Measurements from ENCODE around the gene RAB35. TPM values are rescaled to one million over a fixed set of nuclear protein-coding genes. Genes with fewer than 3 reads are reported as not detected.

RAB35 gene
- total RNA-seq, 4 donors from 2014 or later: 12.3 to 30.7 (median 16.9) TPM

- ATAC-seq (peak; percentile 91 to 93), DNase-seq (peak; percentile 98 to 99)
- intact Hi-C loops (cut with DNase I; ENCODE audit: low total_unique reads): loop anchor here (1.0 kb wide), 1 partner anchor 29 kb away; the partner anchor contains the start of gene RAB35
- TF ChIP-seq POLR2A (IDR thresholded peaks at IDR 0.05): peak in 1 of 2 donors; percentile 63
- peak; percentile 96 to 99 (median 99) for TF ChIP-seq CTCF (IDR thresholded peaks at IDR 0.05 in 4 of 5, conservative IDR thresholded peaks at IDR 0.05 in 1 of 5)
- Histone ChIP-seq H3K4me1 (peaks cover 29 to 31% of the 10 kb centered on the region in 2 donors), H3K27ac (peak overlapping the region; percentile 74 to 90 (median 84)), H3K9me3 (no peaks in the 10 kb centered on the region), H3K4me3 (peak overlapping the region; percentile 39 to 60 (median 50)), H3K36me3 (no peaks in the 10 kb centered on the region), H3K27me3 (no peaks in the 10 kb centered on the region)
- in situ Hi-C loops (cut with MboI; ENCODE audit: low sequenced_read_pairs in 4 of 4): no loop called here
These were observed 29.5 kb downstream of the RAB35 start for GRCh38 chr12:120086801-120087621.

GRCh38 chr12:120085920-120086645, 30.5 kb downstream of the RAB35 start:
- no peak for TF ChIP-seq CTCF (IDR thresholded peaks at IDR 0.05 in 4 of 5, conservative IDR thresholded peaks at IDR 0.05 in 1 of 5)
- no peak for TF ChIP-seq POLR2A (IDR thresholded peaks at IDR 0.05)
- peaks cover 26 to 27% of the 10 kb centered on the region in 2 donors for H3K4me1 ChIP-seq
- DNase-seq (no peak), ATAC-seq (no peak)
- intact Hi-C loops (cut with DNase I; ENCODE audit: low total_unique reads): loop anchor here (1.0 kb wide), 1 partner anchor 30 kb away; the partner anchor contains the start of gene RAB35
- no peaks in the 10 kb centered on the region for H3K36me3 ChIP-seq
- H3K4me3 ChIP-seq: peak overlapping the region; percentile 39 to 60 (median 50)
- H3K27me3 ChIP-seq: no peaks in the 10 kb centered on the region
- peak overlapping the region; percentile 74 to 90 (median 84) for H3K27ac ChIP-seq
- in situ Hi-C loops (cut with MboI; ENCODE audit: low sequenced_read_pairs in 4 of 4): no loop called here
- no peaks in the 10 kb centered on the region for H3K9me3 ChIP-seq

- intact Hi-C loops (cut with DNase I; ENCODE audit: low total_unique reads): no loop called here
- ATAC-seq: no peak
- TF ChIP-seq CTCF (IDR thresholded peaks at IDR 0.05 in 4 of 5, conservative IDR thresholded peaks at IDR 0.05 in 1 of 5) (no peak), POLR2A (IDR thresholded peaks at IDR 0.05) (no peak)
These were observed 34.9 kb downstream of the RAB35 start for GRCh38 chr12:120081641-120082040.

GRCh38 chr12:120079411-120080400, 36.8 kb downstream of the RAB35 start:
- Histone ChIP-seq H3K4me1 (no peaks in the 10 kb centered on the region), H3K27me3 (no peaks in the 10 kb centered on the region), H3K27ac (no peak overlapping the region), H3K9me3 (no peaks in the 10 kb centered on the region), H3K36me3 (no peaks in the 10 kb centered on the region), H3K4me3 (no peak overlapping the region)
- in situ Hi-C loops (cut with MboI; ENCODE audit: low sequenced_read_pairs in 4 of 4) (no loop called here), intact Hi-C loops (cut with DNase I; ENCODE audit: low total_unique reads) (no loop called here)
- ATAC-seq: no peak
- TF ChIP-seq CTCF (IDR thresholded peaks at IDR 0.05 in 4 of 5, conservative IDR thresholded peaks at IDR 0.05 in 1 of 5): no peak
- no peak for TF ChIP-seq POLR2A (IDR thresholded peaks at IDR 0.05)
- DNase-seq: no peak

More at GRCh38 chr12:120081641-120082040, 34.9 kb downstream of the RAB35 start:
- Histone ChIP-seq H3K4me3 (no peak overlapping the region), H3K36me3 (no peaks in the 10 kb centered on the region), H3K27me3 (no peaks in the 10 kb centered on the region), H3K27ac (no peak overlapping the region), H3K4me1 (peaks cover 6 to 7% of the 10 kb centered on the region in 2 donors), H3K9me3 (no peaks in the 10 kb centered on the region)
- in situ Hi-C loops (cut with MboI; ENCODE audit: low sequenced_read_pairs in 4 of 4): no loop called here
- no peak for DNase-seq

Data from gastrocnemius medialis (tissue), 4 donors.